PC-3 (cell line): ENCODE measurements around the gene PRKRIP1.

Experiments
- EZH2 ChIP-seq: fragments of 300-600 bp; sonication (generic); IDR thresholded peaks from one replicate; pipeline ENCODE4 v1.6.1; 2017; ENCODE audit warnings: antibody characterized with exemption, mild to moderate bottlenecking, low read length; ENCODE audit not compliant: unreplicated experiment
- TF ChIP-seq, protein P1 (sequence below): fragments of 300-600 bp; sonication (generic); conservative IDR thresholded peaks from 2 replicates; pipeline ENCODE4 v1.5.1; 2017; ENCODE audit warnings: antibody characterized with exemption, low read depth, mild to moderate bottlenecking, low read length

DNA sequence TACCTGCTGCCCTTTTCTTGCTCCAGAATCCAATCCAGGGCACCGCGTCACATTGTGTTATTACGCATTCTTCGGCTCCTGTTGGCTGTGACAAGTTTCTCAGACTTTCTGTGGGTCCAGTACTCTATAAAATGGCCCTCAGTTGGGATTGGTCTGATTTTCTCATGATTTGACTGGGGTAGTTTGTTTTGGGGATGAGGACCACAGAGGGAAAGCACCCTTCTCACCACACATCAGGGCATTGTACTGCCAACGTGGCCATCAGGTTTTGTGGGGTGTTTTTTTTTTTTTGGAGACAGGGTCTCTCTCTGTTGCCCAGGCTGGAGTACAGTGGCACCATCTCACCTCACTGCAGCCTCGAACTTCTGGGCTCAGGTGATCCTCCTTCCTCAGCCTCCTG lies 20.2 kb downstream of the PRKRIP1 start:
- TF ChIP-seq, protein P1, sequence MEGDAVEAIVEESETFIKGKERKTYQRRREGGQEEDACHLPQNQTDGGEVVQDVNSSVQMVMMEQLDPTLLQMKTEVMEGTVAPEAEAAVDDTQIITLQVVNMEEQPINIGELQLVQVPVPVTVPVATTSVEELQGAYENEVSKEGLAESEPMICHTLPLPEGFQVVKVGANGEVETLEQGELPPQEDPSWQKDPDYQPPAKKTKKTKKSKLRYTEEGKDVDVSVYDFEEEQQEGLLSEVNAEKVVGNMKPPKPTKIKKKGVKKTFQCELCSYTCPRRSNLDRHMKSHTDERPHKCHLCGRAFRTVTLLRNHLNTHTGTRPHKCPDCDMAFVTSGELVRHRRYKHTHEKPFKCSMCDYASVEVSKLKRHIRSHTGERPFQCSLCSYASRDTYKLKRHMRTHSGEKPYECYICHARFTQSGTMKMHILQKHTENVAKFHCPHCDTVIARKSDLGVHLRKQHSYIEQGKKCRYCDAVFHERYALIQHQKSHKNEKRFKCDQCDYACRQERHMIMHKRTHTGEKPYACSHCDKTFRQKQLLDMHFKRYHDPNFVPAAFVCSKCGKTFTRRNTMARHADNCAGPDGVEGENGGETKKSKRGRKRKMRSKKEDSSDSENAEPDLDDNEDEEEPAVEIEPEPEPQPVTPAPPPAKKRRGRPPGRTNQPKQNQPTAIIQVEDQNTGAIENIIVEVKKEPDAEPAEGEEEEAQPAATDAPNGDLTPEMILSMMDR, result no peak
- no peak for TF ChIP-seq EZH2
